8988T (cell line): ENCODE measurements around the gene PXDC1.
"Not testable (repeated sequence)": the region's sequence is repeated elsewhere in the genome, so short reads cannot be mapped to it uniquely, and the experiment has no call there.

Source experiments
- DNase-seq: peaks from one replicate; pipeline ENCODE4 v3.0.0; 2011

PXDC1 gene

GRCh38 chr6:3707751-3708412 is 43.6 kb downstream of the PXDC1 start:
- DNase-seq = no peak

- no peak for DNase-seq
Observed at GRCh38 chr6:3707024-3707423, 44.5 kb downstream of the PXDC1 start.

- no peak for DNase-seq
Observed at GRCh38 chr6:3706547-3706946, 45.0 kb downstream of the PXDC1 start.

- no peak for DNase-seq
Observed at GRCh38 chr6:3701631-3702030, 49.9 kb downstream of the PXDC1 start.

- DNase-seq = no peak
Observed at GRCh38 chr6:3699231-3699630, 52.3 kb downstream of the PXDC1 start.

- DNase-seq = no peak
Observed at GRCh38 chr6:3698021-3698420, 53.5 kb downstream of the PXDC1 start.

- DNase-seq = no peak
Observed at GRCh38 chr6:3697609-3698008, 53.9 kb downstream of the PXDC1 start.

- DNase-seq = no peak
Observed at GRCh38 chr6:3696525-3697088, 54.9 kb downstream of the PXDC1 start.

GRCh38 chr6:3695065-3695817 is 56.3 kb downstream of the PXDC1 start:
- no peak for DNase-seq

GRCh38 chr6:3693831-3694230 is 57.7 kb downstream of the PXDC1 start:
- DNase-seq = no peak

- no peak for DNase-seq
Observed at GRCh38 chr6:3690506-3690905, 61.0 kb downstream of the PXDC1 start.

GRCh38 chr6:3687847-3688246 is 63.7 kb downstream of the PXDC1 start:
- no peak for DNase-seq

GRCh38 chr6:3683331-3683730 is 68.2 kb downstream of the PXDC1 start:
- DNase-seq = no peak

GRCh38 chr6:3678946-3679345 is 72.6 kb downstream of the PXDC1 start:
- no peak for DNase-seq

- not testable (repeated sequence) for DNase-seq
Observed at GRCh38 chr6:3677751-3678150, 73.8 kb downstream of the PXDC1 start.

- not testable (repeated sequence) for DNase-seq
Observed at GRCh38 chr6:3677351-3677750, 74.2 kb downstream of the PXDC1 start.
